ENCODE results near the gene UIMC1.

DNA sequence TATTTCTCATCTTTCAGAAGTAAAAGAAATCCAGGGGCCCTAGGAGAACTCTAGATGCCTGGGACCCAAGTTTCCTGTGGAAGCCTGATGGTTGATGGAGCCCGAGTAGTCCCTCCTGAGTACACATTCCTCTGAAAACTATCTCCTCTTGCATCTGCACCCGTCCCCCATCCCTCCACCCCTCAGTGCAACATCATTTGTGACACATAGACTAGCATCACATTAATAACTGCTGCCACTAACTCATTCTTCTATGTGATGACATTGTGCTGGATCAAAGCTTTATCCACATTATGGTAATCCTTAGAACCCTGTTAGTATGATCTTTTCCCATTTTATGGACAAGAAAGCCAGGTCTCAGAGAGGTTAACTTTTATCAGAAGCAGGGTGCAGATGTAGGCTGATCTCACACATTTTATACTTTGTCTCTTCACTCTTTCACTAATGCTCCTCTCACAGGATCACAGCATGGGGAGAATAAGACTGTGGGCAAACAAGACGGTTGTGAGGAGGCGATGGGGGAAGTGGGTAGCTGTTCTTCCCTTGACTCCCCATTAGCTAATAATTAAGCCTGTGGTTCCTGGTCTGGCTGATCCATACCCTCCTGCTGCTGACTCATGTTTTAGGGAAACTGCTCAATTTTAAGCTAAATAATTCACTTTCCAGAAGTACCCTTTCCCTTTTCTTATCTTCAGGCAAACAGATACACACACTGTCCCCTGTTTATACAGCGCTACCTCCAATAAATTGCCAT lies 103.5 kb downstream of the UIMC1 start:
- TF ChIP-seq, protein P1, sequence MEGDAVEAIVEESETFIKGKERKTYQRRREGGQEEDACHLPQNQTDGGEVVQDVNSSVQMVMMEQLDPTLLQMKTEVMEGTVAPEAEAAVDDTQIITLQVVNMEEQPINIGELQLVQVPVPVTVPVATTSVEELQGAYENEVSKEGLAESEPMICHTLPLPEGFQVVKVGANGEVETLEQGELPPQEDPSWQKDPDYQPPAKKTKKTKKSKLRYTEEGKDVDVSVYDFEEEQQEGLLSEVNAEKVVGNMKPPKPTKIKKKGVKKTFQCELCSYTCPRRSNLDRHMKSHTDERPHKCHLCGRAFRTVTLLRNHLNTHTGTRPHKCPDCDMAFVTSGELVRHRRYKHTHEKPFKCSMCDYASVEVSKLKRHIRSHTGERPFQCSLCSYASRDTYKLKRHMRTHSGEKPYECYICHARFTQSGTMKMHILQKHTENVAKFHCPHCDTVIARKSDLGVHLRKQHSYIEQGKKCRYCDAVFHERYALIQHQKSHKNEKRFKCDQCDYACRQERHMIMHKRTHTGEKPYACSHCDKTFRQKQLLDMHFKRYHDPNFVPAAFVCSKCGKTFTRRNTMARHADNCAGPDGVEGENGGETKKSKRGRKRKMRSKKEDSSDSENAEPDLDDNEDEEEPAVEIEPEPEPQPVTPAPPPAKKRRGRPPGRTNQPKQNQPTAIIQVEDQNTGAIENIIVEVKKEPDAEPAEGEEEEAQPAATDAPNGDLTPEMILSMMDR (conservative IDR thresholded peaks at IDR 0.05; ENCODE audit: low read length): no peak
- TF ChIP-seq EZH2phosphoT487 (IDR thresholded peaks at IDR 0.05; ENCODE audit: borderline replicate concordance): no peak
